Stomach (tissue), 9 donors: Measurements from ENCODE around the gene DCTN5. TPM values are rescaled to one million over a fixed set of nuclear protein-coding genes. Genes with fewer than 3 reads are reported as not detected.

ENCODE experiments used
- DNase-seq, 2 donors: peaks; one replicate each; pipeline versions ENCODE4 v3.0.0 to v3.0.0-alpha.2; 2013 to 2019
- H3K27ac ChIP-seq, 5 donors: fragments of 200-600 bp in 4 of 5; sonication (generic) in 4 of 5; one replicate each; pipeline ENCODE4 v1.5.1; 2013 to 2019; ENCODE audit warnings: mild to moderate bottlenecking in 1 of 5, moderate library complexity in 1 of 5
- H3K27me3 ChIP-seq, 3 donors: fragments of 200-600 bp; sonication (generic); one replicate each; pipeline ENCODE4 v1.5.1; 2017 to 2019; ENCODE audit warnings: mixed run types in 1 of 3
- H3K36me3 ChIP-seq, 4 donors: fragments of 200-600 bp; sonication (generic); 1 replicate in 3 of 4; 2 replicates in 1 of 4; pipeline ENCODE4 v1.5.1; 2016 to 2019
- H3K4me1 ChIP-seq, 4 donors: fragments of 200-600 bp; sonication (generic); one replicate each; pipeline ENCODE4 v1.5.1; 2016 to 2019
- H3K4me3 ChIP-seq, 4 donors: fragments of 200-600 bp; sonication (generic) in 3 of 4; one replicate each; pipeline ENCODE4 v1.5.1; 2016 to 2019; ENCODE audit warnings: mild to moderate bottlenecking in 1 of 4
- H3K9me3 ChIP-seq, 4 donors: fragments of 200-600 bp; sonication (generic); one replicate each; pipeline ENCODE4 v1.5.1; 2016 to 2019
- CTCF ChIP-seq, 7 experiments: fragments of 450-650 bp in 4 of 7; fragments of 200-600 bp in 3 of 7; sonication (generic) in 3 of 7; IDR thresholded peaks; one replicate each; pipeline ENCODE4 v1.5.1; 2016 to 2019; ENCODE audit warnings: antibody characterized with exemption in 7 of 7, control low read depth in 2 of 7, mild to moderate bottlenecking in 1 of 7
- EP300 ChIP-seq: sonication (generic); formaldehyde crosslinking; IDR thresholded peaks from one replicate; pipeline ENCODE4 v1.6.1; 2017; ENCODE audit warnings: antibody characterized with exemption
- POLR2A ChIP-seq, 4 donors: fragments of 450-650 bp; IDR thresholded peaks; one replicate each; pipeline ENCODE4 v1.6.1; 2016; ENCODE audit warnings: antibody characterized with exemption in 4 of 4, control low read depth in 2 of 4, mild to moderate bottlenecking in 1 of 4, moderate library complexity in 1 of 4
- POLR2AphosphoS5 ChIP-seq, 3 donors: sonication (generic); formaldehyde crosslinking; IDR thresholded peaks; one replicate each; pipeline ENCODE4 v1.6.1; 2016; ENCODE audit warnings: antibody characterized with exemption in 3 of 3
- WGBS, 5 donors: extraction: QIAGEN DNeasy Blood & Tissue Kit in 3 of 5; methylation state at CpG; one replicate each; pipeline versions ENCODE4 v1.1.5 to v1.1.7; 2013 to 2018; 5-methylcytosine and 5-hydroxymethylcytosine counted together
- intact Hi-C: fragments of 100-400 bp; cut with DNase I; formaldehyde crosslinking; loops from one replicate; pipeline ENCODE4 v1.15.1; 2023; ENCODE audit warnings: low total_unique reads
- polyA plus RNA-seq, 3 donors: library from polyadenylated mRNA; stranded (reverse); fragments of 200-250 nt; gene quantifications; one replicate each; pipeline ENCODE4 v1.2.3, GENCODE V29; 2013
- total RNA-seq, 5 donors: library from RNA; depleted of rRNA; stranded (reverse); fragments of >200 nt; gene quantifications; one replicate each; pipeline versions ENCODE4 v1.1.0 to v1.2.3, GENCODE V29; 2014 to 2016
- donor health status: healthy with polysubstance abuse.
- donor health status: Bipolar disorder and iron deficiency.
- donor health status: healthy.

Gene DCTN5
- total and polyA plus RNA-seq, 8 donors = 3.5 to 47.4 (median 12.6) TPM

- peaks cover 0 to 77% (median 37%) of the 10 kb centered on the region in 4 donors for H3K36me3 ChIP-seq
- no peak overlapping the region for H3K4me3 ChIP-seq
- H3K4me1 ChIP-seq = peaks cover 0 to 3% (median 0%) of the 10 kb centered on the region in 4 donors
- H3K27ac ChIP-seq = no peak overlapping the region
- peaks cover 0 to 27% (median 15%) of the 10 kb centered on the region in 4 donors for H3K9me3 ChIP-seq
- intact Hi-C loops = no loop called here
- no peak for DNase-seq
- WGBS, 5 donors = 78 to 91% (median 90%) methylated on average over 4 of the region's 4 CpGs
- TF ChIP-seq CTCF (IDR thresholded peaks at IDR 0.05) = no peak
- TF ChIP-seq POLR2AphosphoS5 (IDR thresholded peaks at IDR 0.05) = no peak
- no peak for TF ChIP-seq POLR2A (IDR thresholded peaks at IDR 0.05)
- TF ChIP-seq EP300 = no peak
- peaks cover 0 to 25% (median 0%) of the 10 kb centered on the region in 3 donors for H3K27me3 ChIP-seq
Measured at GRCh38 chr16:23706439-23706838, 65.2 kb downstream of the DCTN5 start.

- Histone ChIP-seq H3K27ac (no peak overlapping the region), H3K9me3 (peaks cover 0 to 21% (median 15%) of the 10 kb centered on the region in 4 donors), H3K4me3 (no peak overlapping the region), H3K4me1 (peaks cover 0 to 15% (median 7%) of the 10 kb centered on the region in 4 donors), H3K27me3 (peaks cover 0 to 56% (median 18%) of the 10 kb centered on the region in 3 donors), H3K36me3 (peaks cover 0 to 57% (median 29%) of the 10 kb centered on the region in 4 donors)
- TF ChIP-seq EP300 = no peak
- TF ChIP-seq POLR2A (IDR thresholded peaks at IDR 0.05) = no peak
- TF ChIP-seq POLR2AphosphoS5 (IDR thresholded peaks at IDR 0.05) = no peak
- TF ChIP-seq CTCF (IDR thresholded peaks at IDR 0.05) = no peak
- intact Hi-C loops = no loop called here
- no peak for DNase-seq
Measured at GRCh38 chr16:23709536-23709935, 68.3 kb downstream of the DCTN5 start.

- DNase-seq = no peak
- 79 to 91% (median 86%) methylated on average over 2 of the region's 2 CpGs for WGBS, 5 donors
Measured at GRCh38 chr16:23710008-23710407, 68.7 kb downstream of the DCTN5 start.

GRCh38 chr16:23710504-23710903 lies 69.2 kb downstream of the DCTN5 start:
- no peak for TF ChIP-seq CTCF (IDR thresholded peaks at IDR 0.05)
- 95 to 100% (median 97%) methylated on average over 3 of the region's 3 CpGs for WGBS, 5 donors
- Histone ChIP-seq H3K4me1 (peaks cover 0 to 15% (median 7%) of the 10 kb centered on the region in 4 donors), H3K9me3 (peaks cover 0 to 21% (median 15%) of the 10 kb centered on the region in 4 donors), H3K27ac (peak overlapping the region; percentile 31 to 88 (median 82)), H3K27me3 (peaks cover 0 to 64% (median 18%) of the 10 kb centered on the region in 3 donors), H3K4me3 (no peak overlapping the region), H3K36me3 (peaks cover 0 to 48% (median 24%) of the 10 kb centered on the region in 4 donors)
- no peak for DNase-seq
- intact Hi-C loops = no loop called here

More at GRCh38 chr16:23710008-23710407, 68.7 kb downstream of the DCTN5 start:
- Histone ChIP-seq H3K36me3 (peaks cover 0 to 53% (median 26%) of the 10 kb centered on the region in 4 donors), H3K9me3 (peaks cover 0 to 21% (median 15%) of the 10 kb centered on the region in 4 donors), H3K4me3 (no peak overlapping the region), H3K27me3 (peaks cover 0 to 61% (median 18%) of the 10 kb centered on the region in 3 donors), H3K27ac (peak overlapping the region in 1 of 5 donors; percentile 87), H3K4me1 (peaks cover 0 to 15% (median 7%) of the 10 kb centered on the region in 4 donors)
- TF ChIP-seq POLR2A (IDR thresholded peaks at IDR 0.05) (no peak), CTCF (IDR thresholded peaks at IDR 0.05) (no peak), EP300 (no peak), POLR2AphosphoS5 (IDR thresholded peaks at IDR 0.05) (no peak)
- intact Hi-C loops = no loop called here
